Cardiac muscle cell (in vitro differentiated cells and primary cell): ENCODE results near the gene KRTAP5-6. TPM values are rescaled to one million over a fixed set of nuclear protein-coding genes. Genes with fewer than 3 reads are reported as not detected.

Experiments
- DNase-seq, 2 donors: peaks; one replicate each; pipeline versions ENCODE4 v3.0.0 to v3.0.0-alpha.2; 2010 to 2017; ENCODE audit warnings: low read depth in 1 of 2, low spot score in 1 of 2
- H3K27ac ChIP-seq: fragments of 200-600 bp; sonication (generic); 2 replicates; pipeline ENCODE4 v1.5.1; 2016
- H3K27me3 ChIP-seq: fragments of 200-600 bp; sonication (generic); 2 replicates; pipeline ENCODE4 v1.6.0; 2016; ENCODE audit warnings: control low read depth
- H3K36me3 ChIP-seq: fragments of 200-600 bp; sonication (generic); 2 replicates; pipeline ENCODE4 v1.5.1; 2016; ENCODE audit warnings: control low read depth
- H3K4me1 ChIP-seq: fragments of 200-600 bp; sonication (generic); 2 replicates; pipeline ENCODE4 v1.8.1; 2017; ENCODE audit warnings: low read depth, mild to moderate bottlenecking, mixed run types
- H3K4me3 ChIP-seq: fragments of 200-600 bp; sonication (generic); 2 replicates; pipeline ENCODE4 v1.5.1; 2016; ENCODE audit warnings: mild to moderate bottlenecking
- H3K9me3 ChIP-seq: fragments of 200-600 bp; sonication (generic); 2 replicates; pipeline ENCODE4 v1.5.1; 2017; ENCODE audit warnings: low read depth, mild to moderate bottlenecking, control low read depth
- polyA plus RNA-seq: library from polyadenylated mRNA; unstranded; fragments of >200 nt; fragmentation: Nextera tagmentation; extraction: Ambion mirVana; gene quantifications from 2 replicates; pipeline ENCODE4 v1.2.1, GENCODE V29; 2016
- total RNA-seq: library from RNA; depleted of rRNA; stranded (reverse); fragments of >200 nt; gene quantifications from 2 replicates; pipeline ENCODE4 v1.2.3, GENCODE V29; 2016
- TF ChIP-seq, protein P1 (sequence below): IDR thresholded peaks from 2 replicates; pipeline ENCODE4 v1.5.1; 2012; ENCODE audit warnings: low read depth, mild to moderate bottlenecking, low read length

The KRTAP5-6 gene
- total and polyA plus RNA-seq, 2 experiments from 2014 or later: not detected

DNA sequence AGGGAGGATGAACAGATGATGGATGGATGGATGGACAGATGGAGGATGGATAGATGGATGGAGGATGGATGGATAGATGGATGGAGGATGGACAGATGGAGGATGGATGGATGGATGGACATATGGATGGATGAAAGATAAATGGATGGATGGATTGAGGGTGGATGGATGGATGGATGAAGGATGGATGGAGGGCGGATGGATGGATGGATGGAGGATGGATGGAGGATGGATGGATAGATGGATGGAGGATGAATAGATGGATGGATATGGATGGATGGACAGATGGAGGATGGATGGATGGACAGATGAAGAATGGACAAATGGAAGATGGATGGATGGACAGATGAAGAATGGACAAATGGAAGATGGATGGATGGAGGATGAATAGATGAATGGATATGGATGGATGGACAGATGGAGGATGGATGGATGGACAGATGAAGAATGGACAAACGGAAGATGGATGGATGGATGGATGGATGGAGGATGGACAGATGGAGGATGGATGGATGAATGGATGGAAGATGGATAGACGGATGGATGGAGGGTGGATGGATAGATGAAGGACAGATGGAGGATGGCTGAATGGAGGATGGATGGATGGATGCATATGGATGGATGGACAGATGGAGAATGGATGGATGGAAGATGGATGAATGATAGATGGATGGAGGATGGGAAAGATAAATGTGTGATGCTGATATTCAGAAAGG lies 46.0 kb downstream of the KRTAP5-6 start:
- H3K4me3 ChIP-seq: no peak overlapping the region
- no peaks in the 10 kb centered on the region for H3K9me3 ChIP-seq
- no peak for DNase-seq
- no peaks in the 10 kb centered on the region for H3K36me3 ChIP-seq
- H3K27me3 ChIP-seq: peaks cover 32% of the 10 kb centered on the region
- no peak overlapping the region for H3K27ac ChIP-seq
- TF ChIP-seq, protein P1, sequence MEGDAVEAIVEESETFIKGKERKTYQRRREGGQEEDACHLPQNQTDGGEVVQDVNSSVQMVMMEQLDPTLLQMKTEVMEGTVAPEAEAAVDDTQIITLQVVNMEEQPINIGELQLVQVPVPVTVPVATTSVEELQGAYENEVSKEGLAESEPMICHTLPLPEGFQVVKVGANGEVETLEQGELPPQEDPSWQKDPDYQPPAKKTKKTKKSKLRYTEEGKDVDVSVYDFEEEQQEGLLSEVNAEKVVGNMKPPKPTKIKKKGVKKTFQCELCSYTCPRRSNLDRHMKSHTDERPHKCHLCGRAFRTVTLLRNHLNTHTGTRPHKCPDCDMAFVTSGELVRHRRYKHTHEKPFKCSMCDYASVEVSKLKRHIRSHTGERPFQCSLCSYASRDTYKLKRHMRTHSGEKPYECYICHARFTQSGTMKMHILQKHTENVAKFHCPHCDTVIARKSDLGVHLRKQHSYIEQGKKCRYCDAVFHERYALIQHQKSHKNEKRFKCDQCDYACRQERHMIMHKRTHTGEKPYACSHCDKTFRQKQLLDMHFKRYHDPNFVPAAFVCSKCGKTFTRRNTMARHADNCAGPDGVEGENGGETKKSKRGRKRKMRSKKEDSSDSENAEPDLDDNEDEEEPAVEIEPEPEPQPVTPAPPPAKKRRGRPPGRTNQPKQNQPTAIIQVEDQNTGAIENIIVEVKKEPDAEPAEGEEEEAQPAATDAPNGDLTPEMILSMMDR: no peak
- H3K4me1 ChIP-seq: no peaks in the 10 kb centered on the region

DNA sequence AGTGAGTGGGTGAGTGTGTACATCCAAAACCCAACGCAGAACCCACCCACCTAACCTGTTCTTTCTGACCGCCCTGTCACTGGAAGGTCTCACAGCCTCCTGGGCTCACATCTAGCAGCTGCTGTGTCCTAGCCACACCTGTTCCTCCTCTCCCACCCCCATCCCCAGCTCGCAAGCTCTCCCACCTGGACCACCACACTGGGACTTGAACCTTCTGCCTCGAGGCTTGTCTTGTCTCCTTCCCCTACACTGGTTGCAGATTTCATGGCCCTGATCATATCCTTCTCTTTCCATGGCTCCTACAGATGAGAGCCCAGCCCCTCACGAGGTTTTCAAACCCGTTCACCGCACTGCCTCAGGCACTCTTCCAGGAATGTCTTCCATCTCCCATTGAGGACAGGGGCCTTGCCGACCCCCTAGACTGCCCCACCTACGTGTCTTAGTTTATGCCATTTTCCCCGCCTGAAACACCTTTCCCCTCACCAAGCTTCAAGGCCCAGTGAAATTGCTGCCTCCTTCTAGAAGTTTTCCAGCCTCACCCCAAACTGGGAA lies 46.7 kb downstream of the KRTAP5-6 start:
- Histone ChIP-seq H3K4me1 (peaks cover 3% of the 10 kb centered on the region), H3K27me3 (peaks cover 38% of the 10 kb centered on the region)
- TF ChIP-seq, protein P1: no peak

DNA sequence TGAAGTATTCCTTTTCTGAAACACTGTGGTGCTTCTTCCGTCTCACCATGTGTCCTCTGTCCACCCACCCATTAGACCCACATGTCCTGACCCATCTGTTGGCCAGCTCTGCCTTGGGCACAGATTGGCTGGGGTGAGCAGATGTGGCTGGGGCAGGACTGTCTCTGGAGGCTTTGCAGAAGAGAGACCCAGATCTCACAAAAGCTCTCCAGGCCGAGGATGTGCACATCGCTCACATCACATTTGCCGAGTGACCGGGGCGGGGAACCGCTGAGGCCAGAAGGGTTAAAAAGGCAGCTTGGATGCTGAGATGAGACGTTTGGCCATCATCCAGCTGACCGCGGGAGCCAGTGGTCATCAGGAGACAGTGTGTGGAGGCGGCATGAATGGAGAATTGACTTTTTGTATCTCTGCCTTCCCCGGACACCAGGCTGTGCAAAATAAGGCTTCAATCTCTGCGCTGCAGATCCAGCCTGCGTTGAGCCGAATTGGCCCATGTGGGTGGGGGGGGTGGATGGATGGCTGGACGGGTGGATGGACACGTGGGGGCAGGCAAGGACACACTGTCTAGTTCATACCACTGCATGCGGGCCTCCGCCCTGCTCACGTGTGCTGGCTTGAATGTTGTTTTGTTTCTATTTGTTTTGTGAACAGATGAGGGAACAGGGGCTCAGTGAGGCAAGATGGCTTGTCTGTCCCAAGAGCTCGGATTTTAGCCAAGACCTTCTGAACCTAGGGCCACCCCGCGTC lies 47.3 kb downstream of the KRTAP5-6 start:
- no peaks in the 10 kb centered on the region for H3K36me3 ChIP-seq
- H3K4me1 ChIP-seq: peaks cover 5% of the 10 kb centered on the region
- H3K9me3 ChIP-seq: no peaks in the 10 kb centered on the region
- TF ChIP-seq, protein P1: no peak
- no peak for DNase-seq
- H3K27ac ChIP-seq: no peak overlapping the region
- peaks cover 45% of the 10 kb centered on the region for H3K27me3 ChIP-seq
- no peak overlapping the region for H3K4me3 ChIP-seq

More for the DNA sequence above, 46.7 kb downstream of the KRTAP5-6 start:
- DNase-seq: no peak
- Histone ChIP-seq H3K36me3 (no peaks in the 10 kb centered on the region), H3K9me3 (no peaks in the 10 kb centered on the region), H3K27ac (no peak overlapping the region), H3K4me3 (no peak overlapping the region)

DNA sequence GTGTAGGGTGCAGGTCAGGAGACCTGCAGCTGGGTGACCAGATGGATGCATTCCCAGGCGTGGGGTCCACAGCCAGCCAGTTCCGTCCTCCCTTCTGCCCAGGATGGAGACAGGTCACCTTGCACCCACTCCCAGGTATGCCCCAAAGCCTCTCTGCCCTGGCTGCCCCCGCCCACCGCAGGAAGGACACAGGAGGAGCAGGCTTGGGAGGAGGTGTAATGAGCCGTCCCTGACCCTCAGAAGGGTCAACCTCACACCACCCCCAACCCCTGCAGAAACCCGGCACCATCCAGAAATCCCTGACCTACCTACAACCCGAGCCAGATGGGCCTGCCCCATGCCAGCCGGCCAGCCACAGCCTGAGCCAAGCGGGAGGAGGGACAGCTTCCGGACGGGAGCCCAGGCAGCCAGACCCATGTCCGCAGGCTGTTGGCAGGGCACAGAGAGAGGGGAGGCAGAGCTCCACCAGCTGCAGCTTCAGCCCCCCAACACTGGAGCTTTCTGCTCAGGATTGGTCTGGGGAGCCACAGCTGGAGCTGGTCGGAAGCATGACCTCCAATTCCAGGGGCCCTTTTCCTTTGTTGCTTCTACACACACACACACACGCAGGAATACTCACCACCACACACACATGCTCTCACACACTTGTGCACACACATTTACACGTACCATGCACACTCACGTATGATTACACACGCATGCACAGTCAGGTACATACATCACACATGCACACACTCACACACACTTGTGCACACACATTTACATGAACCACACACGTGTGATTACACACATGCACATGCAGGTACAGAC lies 48.1 kb downstream of the KRTAP5-6 start:
- TF ChIP-seq, protein P1: no peak
- Histone ChIP-seq H3K27ac (no peak overlapping the region), H3K36me3 (no peaks in the 10 kb centered on the region), H3K9me3 (no peaks in the 10 kb centered on the region), H3K27me3 (peaks cover 53% of the 10 kb centered on the region), H3K4me3 (no peak overlapping the region), H3K4me1 (peaks cover 5% of the 10 kb centered on the region)
- no peak for DNase-seq

DNA sequence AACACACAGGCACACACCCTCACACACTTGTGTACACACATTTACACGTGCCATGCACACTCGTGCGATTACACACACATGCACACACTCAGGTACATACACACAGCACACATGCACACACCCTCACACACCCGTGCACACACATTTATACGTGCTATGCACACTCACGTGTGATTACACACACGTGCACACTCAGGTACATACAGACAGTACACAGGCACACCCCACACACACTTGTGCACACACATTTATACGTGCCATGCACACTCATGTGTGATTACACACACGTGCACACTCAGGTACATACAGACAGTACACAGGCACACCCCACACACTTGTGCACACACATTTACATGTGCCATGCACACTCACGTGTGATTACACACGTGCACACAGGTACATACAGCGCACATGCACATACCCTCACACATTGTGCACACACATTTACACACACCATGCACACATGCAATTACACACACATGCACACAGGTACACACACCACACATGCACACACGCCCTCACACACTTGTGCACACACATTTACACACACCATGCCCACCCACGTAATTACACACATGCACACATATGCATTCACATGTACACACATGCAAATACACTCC lies 48.8 kb downstream of the KRTAP5-6 start:
- TF ChIP-seq, protein P1: no peak
- H3K4me3 ChIP-seq: no peak overlapping the region
- H3K4me1 ChIP-seq: peaks cover 5% of the 10 kb centered on the region
- H3K27me3 ChIP-seq: peaks cover 54% of the 10 kb centered on the region
- H3K9me3 ChIP-seq: no peaks in the 10 kb centered on the region
- no peak overlapping the region for H3K27ac ChIP-seq
- no peaks in the 10 kb centered on the region for H3K36me3 ChIP-seq
- no peak for DNase-seq
